RWPE2 (cell line): ENCODE results near the gene MYO1D.
"Not testable (repeated sequence)": the region's sequence is repeated elsewhere in the genome, so short reads cannot be mapped to it uniquely, and the experiment has no call there.

Source experiments
- ATAC-seq: fragments of 200-7000 bp; cut with Tn5 transposase; 3 replicates; pipeline ENCODE4 v1.9.1; 2021; ENCODE audit warnings: low read depth
- DNase-seq: peaks from one replicate; pipeline ENCODE4 v3.0.0-alpha.2; 2020; ENCODE audit warnings: low spot score
- H3K27ac ChIP-seq: fragments of 450-650 bp; 2 replicates; pipeline ENCODE4 v1.5.1; 2017; ENCODE audit warnings: mild to moderate bottlenecking; ENCODE audit not compliant: poor library complexity, severe bottlenecking
- H3K27me3 ChIP-seq: fragments of 250-450 bp; sonication (Bioruptor Pico); 2 replicates; pipeline ENCODE4 v1.5.1; 2021; ENCODE audit warnings: mild to moderate bottlenecking, moderate library complexity; ENCODE audit not compliant: insufficient read depth, poor library complexity, severe bottlenecking
- H3K36me3 ChIP-seq: fragments of 250-450 bp; sonication (Bioruptor Pico); 2 replicates; pipeline ENCODE4 v1.5.1; 2020; ENCODE audit warnings: low read depth, mild to moderate bottlenecking, moderate library complexity
- H3K4me1 ChIP-seq: fragments of 250-450 bp; sonication (Bioruptor Pico); 2 replicates; pipeline ENCODE4 v1.5.1; 2021; ENCODE audit warnings: mild to moderate bottlenecking, moderate library complexity; ENCODE audit not compliant: insufficient read depth, poor library complexity, severe bottlenecking
- H3K4me3 ChIP-seq: fragments of 250-450 bp; sonication (Bioruptor Pico); 2 replicates; pipeline ENCODE4 v1.5.1; 2021; ENCODE audit warnings: mild to moderate bottlenecking, moderate library complexity; ENCODE audit not compliant: severe bottlenecking
- H3K9me3 ChIP-seq: fragments of 250-450 bp; sonication (Bioruptor Pico); 2 replicates; pipeline ENCODE4 v1.5.1; 2021; ENCODE audit warnings: mild to moderate bottlenecking, moderate library complexity; ENCODE audit not compliant: severe bottlenecking
- CTCF ChIP-seq: fragments of 450-650 bp; IDR thresholded peaks from one replicate; pipeline ENCODE4 v1.5.1; 2017; ENCODE audit warnings: mild to moderate bottlenecking, moderate library complexity; ENCODE audit not compliant: poor library complexity, severe bottlenecking

The MYO1D gene

GRCh38 chr17:32527146-32527545 lies 349.8 kb downstream of the MYO1D start:
- DNase-seq (no peak), ATAC-seq (no peak)
- Histone ChIP-seq H3K4me3 (no peak overlapping the region), H3K9me3 (no peaks in the 10 kb centered on the region), H3K36me3 (no peaks in the 10 kb centered on the region), H3K4me1 (no peaks in the 10 kb centered on the region), H3K27ac (no peak overlapping the region), H3K27me3 (no peaks in the 10 kb centered on the region)
- no peak for TF ChIP-seq CTCF

- H3K27me3 ChIP-seq = no peaks in the 10 kb centered on the region
- no peak for DNase-seq
- no peak for TF ChIP-seq CTCF
- H3K4me1 ChIP-seq = peaks cover under 1% of the 10 kb centered on the region
- no peak for ATAC-seq
- H3K4me3 ChIP-seq = no peak overlapping the region
- H3K36me3 ChIP-seq = no peaks in the 10 kb centered on the region
- no peak overlapping the region for H3K27ac ChIP-seq
- no peaks in the 10 kb centered on the region for H3K9me3 ChIP-seq
Observed at GRCh38 chr17:32525122-32525521, 351.8 kb downstream of the MYO1D start.

- H3K27me3 ChIP-seq, H3K4me1 ChIP-seq, H3K27ac ChIP-seq, H3K9me3 ChIP-seq, H3K36me3 ChIP-seq, DNase-seq, H3K4me3 ChIP-seq, ATAC-seq: not testable (repeated sequence)
Observed at GRCh38 chr17:32524553-32524880, 352.4 kb downstream of the MYO1D start.

GRCh38 chr17:32523827-32524552 lies 352.9 kb downstream of the MYO1D start:
- H3K4me3 ChIP-seq = no peak overlapping the region
- no peak for TF ChIP-seq CTCF

GRCh38 chr17:32523017-32523680 lies 353.8 kb downstream of the MYO1D start:
- Histone ChIP-seq H3K27ac (no peak overlapping the region), H3K4me1 (peaks cover 7% of the 10 kb centered on the region), H3K4me3 (no peak overlapping the region), H3K9me3 (no peaks in the 10 kb centered on the region), H3K27me3 (no peaks in the 10 kb centered on the region), H3K36me3 (no peaks in the 10 kb centered on the region)
- no peak for TF ChIP-seq CTCF
- DNase-seq = no peak
- no peak for ATAC-seq

More at GRCh38 chr17:32523827-32524552, 352.9 kb downstream of the MYO1D start:
- no peak overlapping the region for H3K27ac ChIP-seq
- DNase-seq (no peak), ATAC-seq (no peak)
- no peaks in the 10 kb centered on the region for H3K27me3 ChIP-seq
- no peaks in the 10 kb centered on the region for H3K36me3 ChIP-seq
- peaks cover 7% of the 10 kb centered on the region for H3K4me1 ChIP-seq
- no peaks in the 10 kb centered on the region for H3K9me3 ChIP-seq
